RPMI8226 (cell line): ENCODE data around the gene CCER1.
"Not testable (repeated sequence)": the region's sequence is repeated elsewhere in the genome, so short reads cannot be mapped to it uniquely, and the experiment has no call there.

Experiments used
- DNase-seq: peaks from one replicate; pipeline ENCODE4 v3.0.0-alpha.2; 2015

Gene CCER1, protein sequence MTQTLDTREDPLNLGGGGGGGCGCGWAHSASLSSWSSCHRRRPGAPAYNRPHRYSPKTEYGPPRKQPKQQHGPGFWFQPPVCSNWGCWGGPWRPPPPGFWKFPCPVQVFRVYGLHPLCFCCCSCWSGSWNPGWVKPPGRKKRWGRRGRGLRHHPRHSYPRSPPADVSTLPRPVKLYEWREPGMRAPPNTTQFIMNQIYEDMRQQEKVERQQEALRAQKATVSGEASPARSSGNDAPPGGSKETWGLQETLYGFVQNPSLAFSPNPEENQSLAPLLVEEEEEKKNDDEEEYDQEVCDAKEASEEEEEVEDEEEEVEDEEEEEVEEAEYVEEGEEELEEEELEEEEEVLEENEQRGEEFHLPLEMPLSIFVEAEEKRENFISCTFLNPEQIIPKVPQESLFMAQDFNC

DNA sequence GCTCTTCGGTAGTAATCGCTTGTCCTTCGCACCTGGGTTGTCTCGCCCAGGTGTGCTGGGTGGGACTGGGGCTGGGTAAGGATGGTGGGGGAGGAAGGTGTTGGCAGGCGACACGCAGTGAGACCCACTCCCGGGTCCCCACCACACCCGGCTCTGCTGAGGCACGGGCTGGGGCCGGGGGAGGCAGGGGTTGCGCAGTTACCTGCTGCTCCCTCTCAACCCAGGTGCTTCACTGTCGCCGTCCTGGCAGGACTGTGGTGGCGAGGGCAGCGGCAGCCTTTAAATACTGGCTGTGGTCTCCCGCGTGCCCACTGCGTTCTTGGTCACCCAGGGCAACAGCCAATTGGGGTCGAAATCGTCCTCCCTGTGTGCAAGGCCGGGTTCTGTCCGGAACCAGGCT lies at the start of gene CCER1:
Gene CCER1 (minus strand): TSS at position 256 of the 400 bp plus-strand sequence. CDS start 434 bp downstream, outside the sequence.
- DNase-seq = no peak

DNA sequence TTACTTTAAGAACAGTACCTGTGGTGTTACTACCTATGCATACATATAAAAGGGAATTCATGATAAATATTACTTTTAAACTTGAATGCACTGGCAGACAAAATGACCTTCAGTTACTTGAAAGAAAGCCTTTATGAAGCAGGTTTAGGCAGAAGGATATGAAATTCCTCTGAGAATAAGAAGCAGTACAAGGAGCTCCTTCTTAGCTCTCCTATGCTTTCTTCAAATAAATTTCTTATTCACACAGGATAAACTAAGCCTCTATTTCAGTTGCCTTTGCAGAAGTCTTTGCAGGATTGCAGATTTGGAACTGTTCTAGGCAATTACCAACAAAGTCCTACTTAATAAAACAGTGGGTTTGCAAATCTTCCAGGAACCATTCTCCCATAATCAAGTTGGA lies 48.8 kb upstream of the CCER1 start:
- DNase-seq = no peak

DNA sequence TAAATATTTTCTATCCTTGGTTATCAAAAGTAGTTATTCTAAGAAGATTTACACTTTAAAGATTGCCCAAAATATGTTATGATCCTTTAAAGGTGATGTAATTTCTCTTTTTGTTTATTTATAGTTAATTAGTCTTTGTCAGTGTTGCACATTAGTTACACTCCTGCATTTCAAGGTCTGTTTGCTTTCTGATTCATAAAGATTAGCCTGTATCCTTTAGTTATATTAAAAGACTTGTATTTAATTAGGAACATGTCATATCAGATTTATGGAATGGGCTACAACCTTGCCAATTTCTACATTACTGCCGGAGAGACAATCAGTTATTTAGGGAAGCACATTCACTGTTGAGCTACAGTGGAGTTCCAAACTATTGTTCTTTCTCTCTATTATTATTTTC lies 46.3 kb upstream of the CCER1 start:
- DNase-seq = no peak

DNA sequence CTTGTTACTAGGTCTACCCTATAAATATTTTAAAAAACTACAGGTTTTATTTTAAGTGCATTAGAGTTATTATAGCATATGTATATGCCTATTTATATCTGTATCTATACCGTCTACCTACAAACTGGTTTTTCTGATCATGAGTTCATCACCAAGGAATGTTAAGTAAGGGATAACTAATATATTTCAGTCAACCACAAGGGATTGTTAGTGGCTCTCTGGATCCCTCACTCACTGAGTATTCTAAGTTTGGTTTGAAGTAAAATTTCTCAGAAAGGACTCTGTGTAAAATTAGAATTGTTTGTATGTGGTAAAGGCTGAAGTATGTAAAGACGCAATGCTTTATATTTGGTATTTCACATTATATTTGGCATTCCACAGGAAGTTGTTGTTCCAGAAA lies 45.0 kb upstream of the CCER1 start:
- no peak for DNase-seq

DNA sequence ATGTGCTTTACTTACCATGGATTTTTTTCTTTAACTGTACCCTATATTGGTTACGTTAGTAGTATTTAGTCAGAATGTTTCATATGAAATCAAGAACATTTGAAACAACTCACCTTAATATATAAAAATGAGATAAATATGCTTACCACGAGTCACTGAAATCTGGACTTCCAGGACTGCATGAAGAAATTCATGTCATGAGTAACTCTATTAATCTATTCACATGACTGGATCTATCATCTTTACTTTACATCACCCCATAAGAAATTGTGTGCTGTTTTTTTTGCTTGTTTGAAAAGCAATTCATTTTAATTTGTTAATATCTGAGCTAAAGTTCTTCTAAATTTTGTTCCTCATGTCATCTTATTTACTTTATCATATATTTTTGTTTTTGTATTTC lies 44.6 kb upstream of the CCER1 start:
- no peak for DNase-seq

DNA sequence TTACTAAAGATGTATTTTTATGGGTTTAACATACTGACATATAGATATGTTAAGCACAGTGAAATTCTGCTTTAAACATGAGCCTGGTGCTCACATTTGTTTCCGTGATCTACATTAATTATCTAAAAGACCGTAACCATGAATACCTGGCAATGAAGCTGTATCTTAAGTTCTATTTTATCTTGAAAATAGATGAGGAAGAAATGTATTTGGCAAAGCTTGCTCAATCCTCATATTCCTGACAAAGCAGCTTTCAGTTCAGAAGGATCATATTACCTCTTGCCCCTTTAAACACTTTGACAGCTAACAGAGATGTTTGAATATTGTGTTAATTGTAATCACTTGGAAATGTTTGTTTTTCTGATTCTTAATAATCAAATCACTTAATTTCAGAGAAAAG lies 40.0 kb upstream of the CCER1 start:
- no peak for DNase-seq

DNA sequence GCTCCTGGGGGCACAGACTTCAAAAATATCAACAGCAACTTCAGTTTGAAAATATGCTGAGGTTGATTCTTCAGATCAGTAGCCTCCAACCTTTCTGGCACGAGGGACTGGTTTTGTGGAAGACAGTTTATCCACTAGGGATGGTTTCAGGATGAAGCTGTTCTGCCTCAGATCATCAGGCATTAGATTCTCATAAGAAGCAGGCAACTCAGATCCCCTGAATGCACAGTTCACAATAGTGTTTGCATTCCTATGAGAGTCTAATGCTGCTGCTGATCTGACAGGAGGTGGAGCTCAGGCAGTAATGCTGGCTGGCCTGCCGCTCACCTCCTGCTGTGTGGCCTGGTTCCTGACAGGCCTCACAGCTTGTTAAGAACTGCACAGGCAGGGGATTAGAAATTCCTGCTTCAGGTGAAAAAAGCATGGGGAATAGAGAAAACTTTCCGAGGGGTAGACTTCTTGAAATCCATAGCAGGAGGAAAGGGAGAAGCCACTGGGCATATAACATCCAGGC lies 37.0 kb upstream of the CCER1 start:
- no peak for DNase-seq

DNA sequence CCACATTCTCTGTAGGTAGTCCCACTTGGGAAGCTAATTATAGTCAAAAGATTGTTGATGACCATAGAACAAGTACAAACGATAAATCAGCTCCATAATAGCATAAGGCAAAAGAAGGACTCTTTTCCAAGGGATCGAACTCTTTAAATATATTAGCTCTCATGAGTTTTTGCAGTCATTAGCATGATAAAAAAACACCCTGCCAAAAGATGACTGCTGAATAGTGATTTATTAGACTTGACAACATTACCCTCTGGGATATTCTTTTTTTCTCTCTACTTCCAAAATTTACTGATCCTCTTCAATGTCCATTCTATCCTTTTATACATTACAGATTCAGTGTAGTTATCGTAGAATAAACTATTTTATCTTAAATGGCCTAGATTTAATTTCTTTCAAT lies 35.6 kb upstream of the CCER1 start:
- no peak for DNase-seq

DNA sequence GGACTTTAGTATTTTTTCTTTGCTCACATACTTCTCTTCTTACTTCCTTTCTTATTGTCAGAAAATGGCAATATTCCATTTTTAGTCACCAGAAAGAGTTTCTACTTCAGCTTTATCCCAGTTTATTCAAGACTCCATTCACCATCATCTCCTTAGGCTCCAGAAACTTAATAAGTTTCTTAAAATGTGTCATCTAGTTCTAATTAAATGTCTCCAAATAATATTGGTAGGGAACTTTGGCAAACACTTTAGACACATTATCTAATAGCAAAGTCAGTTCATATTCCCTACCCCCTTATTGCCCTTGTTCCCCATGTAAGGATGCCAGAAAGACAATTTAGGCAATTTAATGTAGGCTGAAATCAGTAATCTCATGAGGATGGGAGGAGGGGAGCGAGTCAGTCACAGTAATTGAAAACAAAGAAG lies 34.7 kb upstream of the CCER1 start:
- DNase-seq = no peak

DNA sequence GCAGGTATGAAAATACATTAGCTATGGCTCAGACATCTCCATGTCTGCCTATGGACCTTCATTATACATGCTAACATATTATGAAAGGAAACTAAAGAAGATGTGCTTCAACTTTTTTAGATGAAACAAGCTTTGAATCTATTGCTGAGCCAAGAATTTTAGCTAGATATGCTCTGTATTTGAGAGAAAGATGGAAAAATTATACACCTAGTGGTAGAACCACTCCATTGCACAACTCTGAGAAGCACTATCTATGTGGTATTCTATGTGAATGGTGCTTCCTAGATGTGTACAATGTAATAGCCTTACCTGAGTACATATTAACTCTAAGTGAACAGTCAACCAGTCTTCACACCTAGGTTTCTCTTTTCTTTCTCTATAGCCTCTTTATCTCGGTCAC lies 32.5 kb upstream of the CCER1 start:
- DNase-seq = no peak

DNA sequence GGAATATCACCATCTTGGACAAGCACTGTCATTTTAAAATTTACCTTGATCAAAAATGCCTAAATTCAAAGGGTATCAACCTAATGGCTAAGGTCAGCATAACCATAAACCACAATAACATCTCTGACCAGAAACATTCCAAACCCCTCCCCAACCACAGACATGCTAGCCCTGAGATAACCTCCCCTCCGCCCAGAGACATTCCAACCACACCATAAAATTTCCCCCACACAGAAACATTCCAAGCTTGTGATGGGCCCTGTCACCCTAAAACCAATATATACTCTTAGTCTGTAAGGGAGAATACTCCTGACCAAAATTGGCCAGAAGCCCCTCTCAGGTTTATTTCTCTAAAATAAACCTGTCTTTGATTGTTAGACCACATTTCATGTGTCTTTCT lies 32.1 kb upstream of the CCER1 start:
- no peak for DNase-seq

DNA sequence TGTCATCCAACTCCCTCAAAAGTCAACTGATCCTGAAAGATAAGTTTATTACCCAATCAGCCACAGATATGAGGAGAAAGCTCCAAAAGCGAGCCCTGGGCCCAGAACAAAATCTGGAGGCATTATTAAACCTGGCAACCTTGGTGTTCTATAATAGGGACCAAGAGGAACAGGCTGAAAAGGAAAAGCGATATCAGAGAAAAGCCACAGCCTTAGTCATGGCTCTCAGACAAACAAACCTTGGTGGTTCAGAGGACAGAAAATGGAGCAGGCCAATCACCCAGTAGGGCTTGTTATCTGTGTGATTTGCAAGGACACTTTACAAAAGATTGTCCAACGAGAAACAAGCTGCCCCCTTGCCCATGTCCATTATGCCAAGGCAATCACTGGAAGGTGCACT lies 30.4 kb upstream of the CCER1 start:
- not testable (repeated sequence) for DNase-seq

DNA sequence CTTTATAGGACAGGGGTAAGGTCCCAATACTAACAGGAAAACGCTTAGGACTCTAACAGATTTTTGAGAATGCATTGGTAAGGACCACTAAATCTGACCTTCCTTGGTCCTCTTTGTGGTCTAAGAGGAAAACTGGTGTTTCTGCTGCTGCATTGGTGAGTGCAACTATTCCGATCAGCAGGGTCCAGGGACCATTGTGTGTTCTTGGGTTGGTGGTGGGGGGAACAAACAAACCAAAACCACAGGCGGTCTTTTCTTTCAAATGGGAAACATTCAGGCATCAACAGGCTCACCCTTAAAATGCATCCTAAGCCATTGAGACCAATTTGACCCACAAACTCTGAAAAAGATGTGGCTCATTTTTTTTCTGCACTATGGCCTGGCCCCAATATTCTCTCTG lies 29.1 kb upstream of the CCER1 start:
- DNase-seq = no peak

DNA sequence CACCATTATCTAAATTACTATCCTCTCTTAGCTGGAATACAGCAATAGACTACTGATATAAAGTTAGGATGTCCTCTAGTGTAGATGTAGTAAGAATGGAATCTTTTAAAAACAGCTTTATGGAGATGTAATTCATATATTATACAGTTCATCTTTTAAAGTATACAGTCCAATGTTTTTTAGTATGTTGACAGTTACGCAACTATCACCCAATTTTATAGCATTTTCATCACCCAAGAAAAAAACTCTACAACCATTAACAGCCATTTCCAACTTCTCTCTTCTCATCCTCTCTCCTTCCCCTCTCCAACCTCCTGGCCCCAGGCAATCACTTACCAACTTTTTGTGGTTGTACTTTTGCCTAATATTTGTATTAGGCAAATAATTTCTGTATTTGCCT lies 27.2 kb upstream of the CCER1 start:
- DNase-seq = no peak

DNA sequence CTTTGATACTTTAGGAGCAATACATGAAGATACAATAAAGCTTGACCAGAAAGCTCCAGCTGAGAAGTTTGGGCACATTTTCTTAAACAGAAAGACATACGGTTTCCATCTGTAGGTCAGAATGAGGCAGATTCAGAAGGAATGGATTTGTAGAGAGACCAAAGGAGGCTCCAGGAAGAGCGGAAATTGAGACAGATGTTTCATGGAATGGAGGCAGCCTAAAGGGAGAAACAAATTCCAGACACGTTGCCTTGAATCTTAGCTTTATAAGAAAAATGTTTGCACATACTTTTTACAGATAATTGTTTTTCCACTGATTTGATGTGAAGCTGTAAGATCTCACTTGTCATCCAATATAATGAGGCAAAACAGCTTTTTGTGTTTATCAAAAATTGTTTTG lies 25.0 kb upstream of the CCER1 start:
- DNase-seq = no peak

DNA sequence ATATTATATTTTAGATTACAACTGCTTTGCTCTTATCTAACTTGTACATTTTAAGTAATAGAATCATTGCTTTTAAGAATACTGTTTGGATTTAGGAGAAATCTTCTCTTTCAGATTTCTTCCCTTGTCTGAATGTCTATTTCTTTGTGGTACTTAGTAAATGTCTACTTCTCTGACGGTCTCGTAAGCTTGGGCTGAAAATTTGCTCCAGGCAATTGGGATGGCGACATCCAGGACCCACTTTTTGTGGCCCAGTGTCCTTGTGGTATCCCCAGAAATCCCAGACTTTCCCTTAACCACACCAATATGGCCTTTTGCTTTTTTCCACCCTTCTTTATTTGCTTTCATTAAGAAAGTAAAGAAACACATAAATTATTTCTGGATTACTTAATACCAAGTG lies 24.0 kb upstream of the CCER1 start:
- no peak for DNase-seq

DNA sequence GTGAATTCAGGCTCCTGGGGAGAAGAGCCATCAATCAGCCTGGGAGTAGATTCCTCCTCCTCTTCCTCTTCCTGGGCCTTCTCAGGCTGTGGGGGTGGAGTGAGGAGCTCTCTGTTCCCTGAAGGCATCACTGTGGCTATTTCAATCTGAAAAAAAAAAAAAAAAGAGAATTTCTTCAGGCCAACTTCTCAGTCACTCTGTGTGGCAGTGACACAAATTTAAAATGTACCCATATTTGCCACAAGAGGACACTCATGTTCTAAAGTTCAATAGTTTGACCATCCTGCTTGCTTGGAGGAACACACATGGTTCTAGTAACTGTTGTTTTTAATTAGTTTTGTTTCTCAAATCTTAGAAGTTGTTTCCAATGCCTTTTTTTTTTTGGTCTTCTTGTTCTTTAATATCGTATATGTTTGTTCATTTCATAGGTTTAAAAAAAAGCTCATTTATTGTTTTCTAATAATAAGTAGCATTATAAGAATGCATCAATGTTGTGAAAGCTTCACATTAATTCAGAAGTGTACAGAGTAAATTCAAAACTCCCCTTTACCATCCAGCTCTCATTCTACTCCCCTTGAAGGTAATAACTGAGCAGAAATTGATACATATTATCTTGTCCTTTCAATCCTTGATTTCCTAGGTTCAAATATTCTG lies 23.3 kb upstream of the CCER1 start:
- peak; percentile 19 for DNase-seq

DNA sequence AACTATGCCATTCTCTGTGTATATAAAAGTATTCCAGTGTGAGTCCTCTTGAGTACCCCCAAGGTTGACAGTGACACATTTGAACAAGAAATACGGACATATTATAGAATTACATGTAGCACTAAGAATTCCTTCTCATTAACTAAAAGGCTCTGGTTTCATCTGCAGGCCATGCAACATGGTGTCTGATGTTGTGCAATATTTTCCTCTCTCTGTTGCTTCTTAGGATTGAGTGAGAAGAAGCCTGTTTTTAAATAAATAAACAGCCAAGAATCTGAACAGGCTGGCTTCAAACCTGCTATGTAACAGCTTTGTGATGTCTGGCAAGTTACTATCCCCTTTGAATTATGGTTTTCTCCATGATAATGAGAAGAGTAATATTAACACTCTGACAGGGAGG lies 22.2 kb upstream of the CCER1 start:
- DNase-seq = no peak

DNA sequence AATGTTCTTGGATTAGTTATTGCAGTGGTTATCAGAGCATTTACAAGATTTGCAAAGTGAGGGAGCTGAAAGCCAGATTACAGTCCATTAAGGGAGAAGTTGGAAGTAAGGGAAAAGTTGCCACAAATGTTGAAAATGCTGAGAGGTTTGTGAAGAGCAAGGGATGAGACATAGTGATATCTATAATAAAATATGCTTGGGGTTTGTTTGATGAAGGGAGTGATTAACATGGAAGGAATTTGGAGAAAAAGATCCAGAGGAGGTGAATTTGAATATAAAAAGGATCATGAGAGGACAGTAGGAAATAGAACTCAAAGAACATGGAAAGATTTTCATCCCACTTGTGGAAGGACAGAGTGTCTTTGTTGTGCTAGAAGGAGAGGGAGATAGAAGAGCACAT lies 19.3 kb upstream of the CCER1 start:
- no peak for DNase-seq

DNA sequence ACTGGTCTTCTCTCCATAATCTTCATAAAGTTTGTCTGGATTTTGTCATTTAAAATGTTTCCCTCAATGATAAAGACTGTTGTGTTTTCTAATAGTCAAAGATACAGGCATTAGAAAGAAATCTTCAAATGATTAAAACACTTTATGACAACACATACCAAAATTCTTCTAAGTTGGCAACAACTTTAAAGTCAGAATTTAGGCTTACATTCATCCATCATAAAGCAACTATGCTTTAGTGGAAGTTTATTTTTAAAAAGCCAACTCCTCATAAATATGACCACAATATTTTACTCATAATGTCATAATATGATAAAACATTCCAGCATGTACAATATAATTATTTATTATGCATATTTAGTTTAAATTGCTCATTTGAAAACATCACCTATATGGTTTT lies 17.2 kb upstream of the CCER1 start:
- DNase-seq = no peak

DNA sequence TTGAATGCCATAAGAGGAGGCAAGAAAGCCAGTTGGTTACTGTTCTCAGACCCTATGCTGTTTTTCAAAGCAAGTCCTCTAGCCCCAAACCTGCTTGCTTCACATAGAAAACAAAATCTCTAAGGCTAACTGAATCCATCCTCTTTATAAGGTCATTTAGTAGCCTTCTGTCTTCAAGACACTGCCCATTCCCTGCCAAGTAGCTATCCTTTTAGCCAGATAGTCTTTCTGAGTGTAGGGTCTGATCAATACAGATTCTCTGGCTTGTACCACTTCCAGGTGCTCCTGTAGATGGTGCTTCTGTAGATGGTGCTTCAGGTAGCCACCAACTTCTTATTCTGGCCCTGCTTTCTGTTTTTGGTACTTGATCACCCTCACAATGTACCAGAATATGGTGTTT lies 15.9 kb upstream of the CCER1 start:
- no peak for DNase-seq

DNA sequence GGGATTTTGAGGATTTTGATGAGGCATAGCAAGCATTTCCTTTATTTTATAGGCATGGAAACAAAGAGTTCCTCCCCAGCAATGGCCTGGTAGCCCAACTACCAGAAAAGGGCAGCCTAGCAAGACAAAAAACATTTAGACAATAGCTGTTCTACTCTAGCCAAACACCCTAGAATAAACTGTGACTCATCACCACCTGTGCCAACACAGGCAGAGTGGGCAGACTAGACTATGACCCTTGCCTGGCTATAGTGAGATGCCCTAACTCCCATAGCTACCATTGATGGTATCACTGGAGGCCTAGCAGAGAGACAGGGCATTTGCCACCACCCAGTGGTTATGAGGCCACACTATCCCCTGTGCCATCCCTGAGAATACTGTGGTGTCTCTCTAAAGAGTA lies 15.5 kb upstream of the CCER1 start:
- no peak for DNase-seq

DNA sequence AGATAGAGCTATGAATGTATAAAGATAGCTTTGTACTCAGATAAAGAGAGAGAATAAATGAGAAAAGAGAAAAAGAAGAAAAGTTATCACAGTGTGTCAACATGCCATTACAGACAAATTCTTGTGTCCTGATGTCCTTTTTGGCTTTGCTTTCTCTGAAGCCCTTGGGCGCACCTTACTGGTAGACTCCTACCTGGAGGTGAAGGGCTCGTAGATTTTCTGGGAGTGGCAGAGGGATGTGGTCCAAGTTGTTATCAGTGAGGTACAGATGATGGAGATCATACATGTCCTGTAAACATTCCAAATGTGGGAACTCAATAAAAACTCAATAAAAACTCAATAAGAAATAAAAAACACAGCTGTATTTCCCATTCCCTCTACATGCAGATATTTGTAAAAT lies 14.9 kb upstream of the CCER1 start:
- DNase-seq = no peak

DNA sequence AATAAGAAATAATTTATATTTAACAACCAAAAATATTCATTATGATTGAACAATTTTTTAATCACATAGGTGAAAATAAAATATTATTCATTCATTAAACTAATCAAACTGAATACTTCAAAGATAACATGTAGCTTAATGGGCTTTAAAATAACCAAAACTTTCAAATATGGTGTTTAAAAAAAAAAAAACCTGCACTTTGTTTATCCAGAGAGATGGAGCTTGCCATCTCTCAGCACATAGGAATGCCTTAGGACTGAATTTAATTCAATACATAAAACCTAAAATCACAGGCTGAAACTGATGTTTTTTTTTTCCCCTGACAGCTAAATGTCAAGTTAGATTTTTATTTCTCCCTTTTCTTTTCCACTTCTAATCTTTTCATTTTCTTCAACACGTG lies 14.4 kb upstream of the CCER1 start:
- DNase-seq = no peak

DNA sequence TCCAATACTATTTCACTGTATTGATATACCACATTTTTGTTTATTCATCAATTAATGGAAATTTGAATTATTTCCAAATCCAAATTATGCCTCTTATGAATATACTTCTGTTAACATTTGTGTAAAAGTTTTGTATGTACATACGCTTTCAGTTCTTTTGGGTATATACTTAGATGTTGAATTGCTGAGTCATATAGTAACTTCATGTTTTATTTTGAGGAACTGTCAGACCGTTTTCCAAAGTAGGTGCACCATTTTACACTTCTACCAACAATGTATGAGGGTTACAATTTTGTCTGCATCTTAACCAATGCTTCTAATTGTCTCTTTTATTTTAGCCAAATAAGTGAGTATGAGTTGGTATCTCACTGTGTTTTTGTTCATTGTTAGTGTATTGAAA lies 10.2 kb upstream of the CCER1 start:
- no peak for DNase-seq
